SK-N-SH (cell line): ENCODE data around the gene CLCN2. TPM values are rescaled to one million over a fixed set of nuclear protein-coding genes. Genes with fewer than 3 reads are reported as not detected.

Experiments used
- CTCF ChIA-PET: fragments of 300-600, 350-600 bp; formaldehyde crosslinking; extraction: SDS; loops from one replicate; lab custom pipeline; 2021; lab: Yijun Ruan, JAX
- POLR2A ChIA-PET: fragments of 350-600 bp; sonication (Branson Sonifier 250); formaldehyde crosslinking; extraction: SDS; loops from one replicate; lab custom pipeline; 2020; ENCODE audit warnings: antibody characterized with exemption, inconsistent platforms; lab: Yijun Ruan, JAX
- DNase-seq: peaks from one replicate; pipeline ENCODE4 v3.0.0; 2012
- H2AFZ ChIP-seq: fragments of 200-600 bp; sonication (generic); 2 replicates; pipeline ENCODE4 v1.8.1; 2016; ENCODE audit warnings: antibody characterized with exemption, mild to moderate bottlenecking, low read depth
- H3F3A ChIP-seq: fragments of 200-600 bp; sonication (generic); replicated peaks from 2 replicates; pipeline ENCODE3; 2016; ENCODE audit warnings: antibody characterized with exemption, mild to moderate bottlenecking; ENCODE audit not compliant: insufficient read depth
- H3K27ac ChIP-seq, 2 experiments: fragments of 200-500 bp in 1 of 2; fragments of 200-600 bp in 1 of 2; sonication (Bioruptor generic) in 1 of 2; sonication (generic), shearing (Covaris generic) in 1 of 2; 2 replicates each; pipeline versions ENCODE4 v1.5.1 to v1.6.1; 2014 to 2016; ENCODE audit warnings: low read depth in 2 of 2, inconsistent platforms in 1 of 2, low read length in 1 of 2, mild to moderate bottlenecking in 1 of 2, mixed read lengths in 1 of 2
- H3K27me3 ChIP-seq: fragments of 200-600 bp; sonication (generic), shearing (Covaris generic); 2 replicates; pipeline ENCODE4 v1.6.1; 2016; ENCODE audit warnings: mixed run types; ENCODE audit not compliant: insufficient read depth
- H3K36me3 ChIP-seq, 2 experiments: fragments of 200-500 bp in 1 of 2; fragments of 200-600 bp in 1 of 2; sonication (Bioruptor generic) in 1 of 2; sonication (generic) in 1 of 2; replicated peaks in 1 of 2; 2 replicates each; pipeline versions ENCODE3 to v1.5.1; 2014 to 2016; ENCODE audit warnings: low read length in 1 of 2, mild to moderate bottlenecking in 1 of 2; ENCODE audit not compliant: insufficient read depth in 2 of 2, control insufficient read depth in 1 of 2
- H3K4me1 ChIP-seq, 2 experiments: fragments of 200-500 bp in 1 of 2; fragments of 200-600 bp in 1 of 2; sonication (Bioruptor generic) in 1 of 2; sonication (generic), shearing (Covaris generic) in 1 of 2; 2 replicates each; pipeline versions ENCODE4 v1.5.1 to v1.6.1; 2014 to 2016; ENCODE audit warnings: low read depth in 1 of 2, low read length in 1 of 2, mixed run types in 1 of 2; ENCODE audit not compliant: insufficient read depth in 2 of 2, control insufficient read depth in 1 of 2
- H3K4me2 ChIP-seq: fragments of 200-600 bp; sonication (generic), shearing (Covaris generic); 2 replicates; pipeline ENCODE4 v1.6.1; 2017; ENCODE audit warnings: mixed run types
- H3K4me3 ChIP-seq, 2 experiments: fragments of 200-500 bp in 1 of 2; fragments of 200-600 bp in 1 of 2; sonication (Bioruptor generic) in 1 of 2; sonication (generic), shearing (Covaris generic) in 1 of 2; 2 replicates each; pipeline versions ENCODE4 v1.5.1 to v1.8.1; 2014 to 2016; ENCODE audit warnings: low read depth in 2 of 2, inconsistent platforms in 1 of 2, low read length in 1 of 2, mild to moderate bottlenecking in 1 of 2, mixed read lengths in 1 of 2, moderate library complexity in 1 of 2
- H3K79me2 ChIP-seq: fragments of 200-600 bp; sonication (generic); 2 replicates; pipeline ENCODE4 v1.8.1; 2017; ENCODE audit warnings: mild to moderate bottlenecking; ENCODE audit not compliant: insufficient read depth
- H3K9ac ChIP-seq: fragments of 200-600 bp; sonication (generic); 2 replicates; pipeline ENCODE4 v1.6.1; 2017; ENCODE audit warnings: mixed run types
- H3K9me2 ChIP-seq: fragments of 200-600 bp; sonication (generic); 2 replicates; pipeline ENCODE4 v1.6.1; 2017; ENCODE audit warnings: mixed run types
- H3K9me3 ChIP-seq: fragments of 200-600 bp; sonication (generic); 2 replicates; pipeline ENCODE4 v1.6.1; 2017; ENCODE audit warnings: mixed run types, mild to moderate bottlenecking, moderate library complexity
- H4K20me1 ChIP-seq: fragments of 200-600 bp; sonication (generic); 2 replicates; pipeline ENCODE4 v1.6.1; 2017; ENCODE audit warnings: mild to moderate bottlenecking, mixed run types; ENCODE audit not compliant: insufficient read depth
- CHD2 ChIP-seq: fragments of 150-350 bp; IDR thresholded peaks from 2 replicates; pipeline ENCODE4 v1.6.1; 2018; ENCODE audit warnings: low read length; ENCODE audit not compliant: partially characterized antibody
- EP300 ChIP-seq, 2 experiments: IDR thresholded peaks; 2 replicates each; pipeline versions ENCODE4 v1.4.0 to v1.6.1; 2012; ENCODE audit warnings: borderline replicate concordance in 1 of 2, low read depth in 1 of 2, low read length in 1 of 2
- EZH2phosphoT487 ChIP-seq: fragments of 200-600 bp; sonication (generic); IDR thresholded peaks from 2 replicates; pipeline ENCODE4 v1.6.1; 2017; ENCODE audit warnings: low read depth, mixed run types, mild to moderate bottlenecking, antibody characterized with exemption, moderate library complexity, borderline replicate concordance
- IRF3 ChIP-seq: fragments of 150-350 bp; IDR thresholded peaks from 2 replicates; pipeline ENCODE4 v1.6.1; 2016; ENCODE audit warnings: mild to moderate bottlenecking, low read depth, low read length
- NFIC ChIP-seq: IDR thresholded peaks from 2 replicates; pipeline ENCODE4 v1.4.0; 2012; ENCODE audit warnings: borderline replicate concordance
- PBX3 ChIP-seq: IDR thresholded peaks from 2 replicates; pipeline ENCODE4; 2012
- POLR2AphosphoS5 ChIP-seq: IDR thresholded peaks from 2 replicates; pipeline ENCODE4 v1.6.1; 2012; ENCODE audit warnings: low read depth, low read length
- USF2 ChIP-seq: fragments of 150-350 bp; IDR thresholded peaks from 2 replicates; pipeline ENCODE4 v1.6.1; 2017; ENCODE audit warnings: antibody characterized with exemption, low read length, low read depth, borderline replicate concordance
- WGBS: methylation state at CpG from one replicate; pipeline ENCODE4 v1.1.6; 2017; ENCODE audit warnings: low lambda C conversion rate; 5-methylcytosine and 5-hydroxymethylcytosine counted together
- polyA plus RNA-seq, 3 experiments: library from polyadenylated mRNA; depleted of rRNA; stranded (reverse); fragments of >200 nt; gene quantifications; 2 replicates each; pipeline ENCODE4 v1.2.3, GENCODE V29; 2012
- TF ChIP-seq, protein P1 (sequence below): fragments of 200-600 bp; sonication (generic); IDR thresholded peaks from 2 replicates; pipeline ENCODE4 v1.6.1; 2017; ENCODE audit warnings: antibody characterized with exemption, mild to moderate bottlenecking, moderate library complexity
- TF ChIP-seq, protein P2 (sequence below): IDR thresholded peaks from 2 replicates; pipeline ENCODE4 v1.6.1; 2012; ENCODE audit warnings: mild to moderate bottlenecking, low read depth, low read length, moderate library complexity

CLCN2 gene
- polyA plus RNA-seq, 1 of the 3 experiments (the other 2 are of a cell fraction) = 9.1 TPM

DNA sequence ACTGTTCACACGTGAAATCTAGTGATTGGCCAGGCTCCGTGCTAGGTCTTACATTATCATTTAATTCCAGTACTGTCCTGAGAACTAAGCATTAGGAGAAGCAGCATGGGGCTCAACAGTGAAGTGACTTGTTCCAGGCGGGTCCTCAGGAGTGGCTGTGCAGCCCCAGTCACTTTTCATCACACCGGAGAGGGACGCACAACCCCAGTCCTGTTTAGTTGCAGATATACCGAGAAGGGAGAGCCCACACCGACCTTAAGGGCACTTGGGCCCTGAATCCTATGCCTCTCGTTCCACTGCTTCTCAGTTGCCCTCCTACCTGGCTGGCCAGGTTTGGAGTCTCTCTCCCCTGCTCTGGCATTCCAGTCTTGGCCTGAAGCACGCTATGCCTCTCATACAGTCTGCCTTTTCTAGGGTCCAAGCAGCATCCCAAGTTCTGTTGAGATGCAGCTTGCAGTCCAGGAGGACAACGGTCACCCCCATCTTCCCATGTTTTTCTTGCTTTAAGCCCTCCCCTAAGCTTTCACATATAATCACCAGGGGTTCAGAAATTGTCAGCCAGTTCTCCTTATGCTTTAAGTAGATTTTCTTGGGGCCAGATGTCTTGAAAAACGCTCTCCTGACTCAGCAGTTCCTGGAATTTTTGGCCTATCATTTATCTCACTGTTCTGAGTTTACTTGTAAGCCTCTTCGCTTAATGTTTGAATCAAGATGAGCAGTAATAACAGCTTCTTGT is 13.9 kb downstream of the CLCN2 start:
- no peak overlapping the region for H3K9ac ChIP-seq
- H3K27ac ChIP-seq = no peak overlapping the region; a peak in 1 of 4 replicates
- H3K4me3 ChIP-seq = no peak overlapping the region
- peaks cover 4% of the 10 kb centered on the region for H3F3A ChIP-seq
- H2AFZ ChIP-seq = no peak overlapping the region
- WGBS = 87% methylated on average over 12 of the region's 12 CpGs
- H3K4me2 ChIP-seq = no peak overlapping the region
- ChIA-PET CTCF (interaction anchor here (1.0 to 3.5 kb wide), 4 partner anchors 8 to 24 kb away, joined by 3 to 15 read pairs (median 6); no protein-coding TSS in a partner anchor), POLR2A (interaction anchor here (0.7 to 3.0 kb wide), 4 partner anchors 9 to 318 kb away, joined by 3 to 12 read pairs (median 8); partner anchors contain the start of genes CLCN2 and POLR2H)
- no peaks in the 10 kb centered on the region for H3K27me3 ChIP-seq
- H3K36me3 ChIP-seq = peaks cover 3 to 43% of the 10 kb centered on the region in 2 experiments
- no peaks in the 10 kb centered on the region for H3K9me2 ChIP-seq
- H3K79me2 ChIP-seq = no peaks in the 10 kb centered on the region
- no peak for TF ChIP-seq USF2
- TF ChIP-seq PBX3 = no peak
- no peak; the same call in 1 of the 2 replicates for TF ChIP-seq POLR2AphosphoS5
- TF ChIP-seq IRF3 = no peak
- TF ChIP-seq, protein P1, sequence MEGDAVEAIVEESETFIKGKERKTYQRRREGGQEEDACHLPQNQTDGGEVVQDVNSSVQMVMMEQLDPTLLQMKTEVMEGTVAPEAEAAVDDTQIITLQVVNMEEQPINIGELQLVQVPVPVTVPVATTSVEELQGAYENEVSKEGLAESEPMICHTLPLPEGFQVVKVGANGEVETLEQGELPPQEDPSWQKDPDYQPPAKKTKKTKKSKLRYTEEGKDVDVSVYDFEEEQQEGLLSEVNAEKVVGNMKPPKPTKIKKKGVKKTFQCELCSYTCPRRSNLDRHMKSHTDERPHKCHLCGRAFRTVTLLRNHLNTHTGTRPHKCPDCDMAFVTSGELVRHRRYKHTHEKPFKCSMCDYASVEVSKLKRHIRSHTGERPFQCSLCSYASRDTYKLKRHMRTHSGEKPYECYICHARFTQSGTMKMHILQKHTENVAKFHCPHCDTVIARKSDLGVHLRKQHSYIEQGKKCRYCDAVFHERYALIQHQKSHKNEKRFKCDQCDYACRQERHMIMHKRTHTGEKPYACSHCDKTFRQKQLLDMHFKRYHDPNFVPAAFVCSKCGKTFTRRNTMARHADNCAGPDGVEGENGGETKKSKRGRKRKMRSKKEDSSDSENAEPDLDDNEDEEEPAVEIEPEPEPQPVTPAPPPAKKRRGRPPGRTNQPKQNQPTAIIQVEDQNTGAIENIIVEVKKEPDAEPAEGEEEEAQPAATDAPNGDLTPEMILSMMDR = no peak
- TF ChIP-seq EP300 (IDR thresholded peaks at IDR 0.05; ENCODE audit: borderline replicate concordance in 1 of 2, low read depth in 1 of 2, low read length in 1 of 2) = no peak
- TF ChIP-seq EZH2phosphoT487 = no peak
- TF ChIP-seq CHD2 = no peak
- TF ChIP-seq NFIC = no peak
- TF ChIP-seq, protein P2, sequence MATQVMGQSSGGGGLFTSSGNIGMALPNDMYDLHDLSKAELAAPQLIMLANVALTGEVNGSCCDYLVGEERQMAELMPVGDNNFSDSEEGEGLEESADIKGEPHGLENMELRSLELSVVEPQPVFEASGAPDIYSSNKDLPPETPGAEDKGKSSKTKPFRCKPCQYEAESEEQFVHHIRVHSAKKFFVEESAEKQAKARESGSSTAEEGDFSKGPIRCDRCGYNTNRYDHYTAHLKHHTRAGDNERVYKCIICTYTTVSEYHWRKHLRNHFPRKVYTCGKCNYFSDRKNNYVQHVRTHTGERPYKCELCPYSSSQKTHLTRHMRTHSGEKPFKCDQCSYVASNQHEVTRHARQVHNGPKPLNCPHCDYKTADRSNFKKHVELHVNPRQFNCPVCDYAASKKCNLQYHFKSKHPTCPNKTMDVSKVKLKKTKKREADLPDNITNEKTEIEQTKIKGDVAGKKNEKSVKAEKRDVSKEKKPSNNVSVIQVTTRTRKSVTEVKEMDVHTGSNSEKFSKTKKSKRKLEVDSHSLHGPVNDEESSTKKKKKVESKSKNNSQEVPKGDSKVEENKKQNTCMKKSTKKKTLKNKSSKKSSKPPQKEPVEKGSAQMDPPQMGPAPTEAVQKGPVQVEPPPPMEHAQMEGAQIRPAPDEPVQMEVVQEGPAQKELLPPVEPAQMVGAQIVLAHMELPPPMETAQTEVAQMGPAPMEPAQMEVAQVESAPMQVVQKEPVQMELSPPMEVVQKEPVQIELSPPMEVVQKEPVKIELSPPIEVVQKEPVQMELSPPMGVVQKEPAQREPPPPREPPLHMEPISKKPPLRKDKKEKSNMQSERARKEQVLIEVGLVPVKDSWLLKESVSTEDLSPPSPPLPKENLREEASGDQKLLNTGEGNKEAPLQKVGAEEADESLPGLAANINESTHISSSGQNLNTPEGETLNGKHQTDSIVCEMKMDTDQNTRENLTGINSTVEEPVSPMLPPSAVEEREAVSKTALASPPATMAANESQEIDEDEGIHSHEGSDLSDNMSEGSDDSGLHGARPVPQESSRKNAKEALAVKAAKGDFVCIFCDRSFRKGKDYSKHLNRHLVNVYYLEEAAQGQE = no peak
- no peaks in the 10 kb centered on the region for H4K20me1 ChIP-seq
- H3K9me3 ChIP-seq = no peaks in the 10 kb centered on the region
- H3K4me1 ChIP-seq = peaks cover 0 to 14% of the 10 kb centered on the region in 2 experiments; a peak in 2 of 4 replicates
- DNase-seq = no peak
